Measurements from ENCODE around the gene THAP9.

Gene THAP9

DNA sequence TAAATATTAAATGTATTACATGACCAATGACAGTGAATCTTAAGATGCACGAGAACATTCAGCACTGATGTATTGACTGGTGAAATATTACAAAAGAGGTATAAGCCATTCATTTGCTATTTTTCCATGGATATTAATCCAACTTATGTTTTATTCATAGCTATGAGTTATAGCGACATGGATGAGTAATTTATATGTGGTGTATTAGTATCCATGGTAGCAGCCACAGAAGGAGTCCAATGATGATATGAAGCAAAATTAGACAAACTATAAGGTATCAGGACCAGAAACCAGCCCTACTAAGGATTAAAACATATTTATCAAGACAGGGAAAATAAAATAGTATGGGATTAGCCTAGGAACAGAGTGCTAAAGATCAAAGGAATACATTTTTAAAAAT lies 50.7 kb downstream of the THAP9 start:
- in situ Hi-C loops (cut with MboI; ENCODE audit: low sequenced_read_pairs) = no loop called here

DNA sequence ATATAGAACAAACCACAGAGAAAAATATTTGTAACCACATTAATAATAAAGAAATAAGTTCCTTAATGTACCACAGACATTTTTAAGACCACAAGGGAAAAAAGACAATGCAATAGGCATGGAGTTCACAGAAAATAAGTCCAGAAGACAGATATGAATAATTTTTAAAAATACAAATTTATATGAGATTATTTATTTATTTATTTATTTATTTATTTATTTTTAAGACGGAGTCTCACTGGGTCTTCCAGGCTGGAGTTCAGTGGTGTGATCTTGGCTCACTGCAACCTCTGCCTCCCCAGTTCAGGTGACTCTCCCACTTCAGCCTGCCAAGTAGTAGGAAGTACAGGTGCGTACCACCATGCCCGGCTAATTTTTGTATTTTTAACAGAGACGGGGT lies 53.7 kb downstream of the THAP9 start:
- in situ Hi-C loops (cut with MboI; ENCODE audit: low sequenced_read_pairs) = no loop called here

DNA sequence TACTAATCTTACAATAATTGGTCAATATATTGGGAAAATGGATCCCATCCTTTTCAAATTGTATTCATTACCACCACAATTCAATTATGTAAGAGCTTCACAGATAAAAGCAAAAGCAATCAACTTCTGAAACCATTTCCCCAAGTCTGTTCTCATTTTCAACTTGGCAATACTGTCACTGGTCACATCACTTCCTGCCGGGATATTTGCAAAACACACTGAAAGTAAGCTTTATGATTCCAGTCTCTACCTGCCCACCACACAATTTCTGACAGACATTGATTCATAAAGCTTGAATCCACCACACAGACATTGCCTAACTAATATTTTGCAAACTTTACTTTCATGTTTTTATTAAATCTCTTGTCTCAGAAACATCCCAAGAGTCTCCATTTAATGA lies 56.5 kb downstream of the THAP9 start:
- in situ Hi-C loops (cut with MboI; ENCODE audit: low sequenced_read_pairs) = no loop called here

- in situ Hi-C loops (cut with MboI; ENCODE audit: low sequenced_read_pairs) = no loop called here
Measured at GRCh38 chr4:82965763-82966162, 65.2 kb downstream of the THAP9 start.

- in situ Hi-C loops (cut with MboI; ENCODE audit: low sequenced_read_pairs) = no loop called here
Measured at GRCh38 chr4:82968972-82969371, 68.4 kb downstream of the THAP9 start.

- in situ Hi-C loops (cut with MboI; ENCODE audit: low sequenced_read_pairs) = no loop called here
Measured at GRCh38 chr4:82969414-82969813, 68.9 kb downstream of the THAP9 start.

All from HL-60/S4 treated with phorbol 12-myristate 13-acetate at 8.2 ng/mL for 4 days and 3 days (cell line).